HL-60/S4 treated with retinoic acid at 250 ng/mL for 4 days and 3 days (cell line): Measurements from ENCODE around the gene TSPOAP1.

ENCODE experiments used
- in situ Hi-C: fragments of 300-500 bp; cut with MboI; formaldehyde crosslinking; loops from 2 replicates; pipeline ENCODE4 v1.7.0; 2022; ENCODE audit warnings: low sequenced_read_pairs

Gene TSPOAP1

DNA sequence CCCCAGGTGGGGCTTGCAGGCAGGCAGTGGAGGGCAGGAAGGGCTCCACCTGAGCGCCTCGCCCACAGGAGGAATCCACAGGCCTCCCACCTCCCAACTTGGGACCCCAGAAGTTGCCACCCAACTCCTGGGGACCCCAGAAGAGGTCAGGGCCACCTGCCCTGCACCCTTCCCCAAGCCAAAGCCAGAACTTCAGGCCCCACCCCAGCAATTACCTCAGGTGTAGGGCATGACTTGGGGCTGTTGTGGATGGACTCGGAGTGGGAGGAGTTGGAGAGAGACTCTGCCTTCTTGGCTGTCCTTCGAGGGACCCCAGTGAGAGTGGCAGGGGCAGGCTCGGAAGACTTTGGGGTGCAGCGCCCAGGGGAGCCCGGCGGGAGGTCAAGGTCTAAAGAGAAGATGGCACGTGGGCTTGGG is 10.5 kb downstream of the TSPOAP1 start:
- in situ Hi-C loops: no loop called here

DNA sequence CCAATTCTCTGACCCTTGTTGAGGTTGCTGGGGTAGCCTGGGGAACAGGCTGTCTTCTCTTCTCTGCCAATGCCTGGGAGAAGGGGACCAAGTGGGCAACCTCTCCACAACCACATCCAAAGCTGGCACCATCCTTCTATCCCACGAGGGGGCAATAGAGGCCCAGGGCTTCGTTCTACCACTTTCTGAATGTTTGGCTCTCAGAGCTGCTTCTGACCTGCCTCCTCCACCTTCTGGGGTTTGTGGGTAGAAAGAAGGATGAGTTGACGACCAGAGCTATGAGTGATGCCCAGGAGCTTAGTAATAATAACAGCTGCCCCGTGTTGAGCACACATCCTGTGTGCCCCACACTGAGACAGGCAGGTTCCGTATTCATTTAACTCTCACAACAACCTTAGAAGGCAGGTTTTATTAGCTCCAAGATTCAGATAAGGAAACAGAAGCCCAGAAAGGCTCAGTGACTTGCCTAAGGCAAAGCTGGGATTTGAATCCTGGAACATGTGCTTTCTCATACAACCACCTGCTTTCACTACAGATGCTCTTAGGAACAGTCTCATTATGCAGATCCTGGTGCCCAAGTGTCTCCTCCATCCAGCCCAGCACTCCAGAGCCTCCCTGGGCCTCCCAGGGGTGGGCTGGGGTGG is 11.1 kb downstream of the TSPOAP1 start:
- in situ Hi-C loops: no loop called here

GRCh38 chr17:58316260-58316960 is 12.2 kb downstream of the TSPOAP1 start:
- in situ Hi-C loops: no loop called here

DNA sequence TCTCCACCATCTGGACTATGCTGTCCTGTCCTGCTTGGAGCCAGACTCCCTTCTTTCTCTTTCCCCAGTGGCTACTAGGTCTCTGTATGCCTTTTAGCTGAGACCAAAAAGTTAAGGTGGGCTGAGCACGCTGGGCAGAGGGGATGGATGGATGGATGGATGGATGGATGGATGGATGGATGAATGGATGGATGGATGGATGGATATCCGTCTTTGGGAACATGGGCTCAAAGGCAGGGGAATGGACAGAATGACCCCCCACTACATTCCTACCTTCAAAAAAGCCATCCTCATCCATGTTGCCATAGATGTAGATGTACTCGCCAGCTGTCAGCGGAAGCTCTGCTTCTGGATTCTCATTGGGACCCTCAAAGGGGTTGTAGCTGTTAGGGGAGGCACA is 12.8 kb downstream of the TSPOAP1 start:
- in situ Hi-C loops: no loop called here

DNA sequence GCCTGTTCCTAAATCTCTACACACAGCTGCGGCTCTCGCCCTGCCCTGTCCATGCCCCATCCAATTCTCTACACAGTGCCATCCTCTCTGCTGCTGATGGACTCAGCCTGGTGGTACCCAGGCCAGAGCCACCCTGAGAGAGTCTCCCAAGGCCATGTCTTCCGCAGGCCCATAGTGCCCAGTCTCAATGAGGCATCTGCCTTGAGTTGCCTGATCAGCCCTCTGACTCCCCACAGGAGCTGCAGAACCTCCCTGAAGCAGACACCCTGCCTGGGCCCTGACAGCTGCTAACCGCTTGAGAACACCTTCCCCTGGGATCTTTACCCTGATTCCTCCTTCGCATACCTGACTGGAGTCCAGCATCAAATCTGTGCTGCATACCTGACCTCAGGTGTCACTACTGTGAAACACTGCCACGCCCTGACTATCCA is 13.3 kb downstream of the TSPOAP1 start:
- in situ Hi-C loops: no loop called here

GRCh38 chr17:58314706-58315015 is 13.9 kb downstream of the TSPOAP1 start:
- in situ Hi-C loops: no loop called here

DNA sequence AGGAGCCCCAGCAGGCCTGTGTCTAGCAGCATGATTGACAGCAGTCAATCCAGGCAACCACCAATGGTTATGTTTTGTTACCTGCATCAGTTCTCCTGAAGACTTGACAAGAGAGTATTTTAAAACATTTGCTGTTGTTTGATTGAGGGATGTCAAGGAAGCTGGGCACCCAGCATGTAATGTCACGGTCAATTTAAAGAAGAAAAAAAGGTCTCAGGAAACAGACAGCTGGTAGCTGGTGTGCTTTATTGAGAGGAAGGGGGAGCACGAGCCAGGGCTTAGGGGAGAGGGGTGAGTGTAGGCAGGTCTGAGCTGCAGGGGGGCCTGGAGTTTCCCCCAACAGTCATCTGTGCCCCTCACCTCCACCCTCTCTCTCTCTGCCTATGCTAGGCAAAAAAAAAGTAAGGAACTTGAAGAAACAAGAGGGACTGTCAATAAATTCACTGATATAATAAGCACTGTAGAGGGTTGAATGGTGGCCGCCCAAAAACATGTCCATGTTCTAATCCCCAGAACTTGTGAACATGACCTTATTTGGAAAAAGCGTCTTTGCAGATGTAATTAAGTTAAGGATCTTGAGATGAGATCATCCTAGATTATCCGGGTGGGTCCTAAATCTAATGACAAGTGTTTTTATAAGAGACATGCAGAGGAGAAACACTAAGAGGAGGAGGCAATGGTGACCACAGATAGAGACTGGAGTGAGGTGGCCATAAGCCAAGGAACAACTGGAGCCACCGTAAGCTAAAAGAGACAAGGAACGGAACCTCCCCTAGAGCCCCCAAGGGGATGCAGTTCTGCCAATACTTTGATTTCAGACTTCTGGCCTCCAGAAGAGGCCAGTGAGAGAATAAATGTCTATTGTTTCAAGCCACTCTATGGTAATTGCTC is 14.5 kb downstream of the TSPOAP1 start:
- in situ Hi-C loops: no loop called here

- in situ Hi-C loops: no loop called here
Observed at GRCh38 chr17:58312829-58313228, 15.8 kb downstream of the TSPOAP1 start.

DNA sequence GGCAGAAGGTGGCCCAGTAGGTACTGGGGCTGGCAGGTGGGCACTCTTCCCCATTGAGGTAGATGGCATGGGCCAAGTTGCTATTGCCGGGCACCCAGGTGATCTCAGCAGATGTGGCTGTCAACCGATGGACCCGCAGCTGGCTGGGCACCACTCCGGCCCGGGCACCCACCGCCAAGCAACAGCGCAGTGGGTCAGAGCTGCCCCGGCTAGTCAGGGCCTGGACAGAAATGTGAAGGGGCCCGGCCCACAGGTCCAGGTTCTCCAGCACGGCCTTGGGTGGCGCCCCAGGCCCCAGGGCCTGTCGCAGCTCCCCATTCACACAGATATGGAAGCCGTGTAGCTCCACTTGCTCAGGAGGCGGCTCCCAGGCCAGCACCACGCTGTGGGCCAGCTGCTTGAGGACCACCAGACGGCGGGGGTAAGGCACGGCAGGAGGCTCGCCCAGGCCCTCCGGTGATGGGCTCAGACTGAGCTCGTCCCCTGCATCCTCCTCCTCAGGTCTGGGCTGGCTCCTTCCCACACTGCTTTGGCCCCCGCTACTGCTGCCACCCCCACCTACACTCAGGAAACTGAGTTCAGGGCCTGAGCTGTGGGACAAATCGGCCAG is 16.5 kb downstream of the TSPOAP1 start:
- in situ Hi-C loops: no loop called here

DNA sequence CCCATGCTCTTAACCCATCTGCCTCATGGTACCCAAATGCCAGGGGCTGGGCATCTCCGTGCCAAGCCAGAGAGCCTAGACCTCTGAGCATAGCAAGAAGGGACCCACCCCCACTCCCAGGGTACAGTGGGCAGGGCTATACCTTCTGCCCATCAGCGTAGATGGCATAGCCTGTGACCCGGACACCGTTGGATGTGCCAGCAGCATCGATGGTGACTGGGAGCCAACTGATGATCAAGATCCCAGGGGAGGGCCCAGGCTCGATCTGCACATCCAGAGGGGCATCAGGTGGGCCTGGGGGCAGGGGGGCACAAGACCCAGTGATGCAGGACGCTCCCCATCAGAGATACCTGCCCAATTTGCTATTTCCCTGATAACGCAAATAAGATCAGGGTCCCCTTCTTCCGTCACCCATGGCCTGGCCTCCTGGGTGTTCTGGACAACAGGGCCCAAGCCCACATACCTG is 17.1 kb downstream of the TSPOAP1 start:
- in situ Hi-C loops: no loop called here

- in situ Hi-C loops: no loop called here
Observed at GRCh38 chr17:58310511-58311428, 17.8 kb downstream of the TSPOAP1 start.

- in situ Hi-C loops: no loop called here
Observed at GRCh38 chr17:58309918-58310259, 18.7 kb downstream of the TSPOAP1 start.

- in situ Hi-C loops: no loop called here
Observed at GRCh38 chr17:58308985-58309917, 19.3 kb downstream of the TSPOAP1 start.

GRCh38 chr17:58308173-58308984 is 20.2 kb downstream of the TSPOAP1 start:
- in situ Hi-C loops: no loop called here

- in situ Hi-C loops: no loop called here
Observed at GRCh38 chr17:58307468-58308172, 21.0 kb downstream of the TSPOAP1 start.

DNA sequence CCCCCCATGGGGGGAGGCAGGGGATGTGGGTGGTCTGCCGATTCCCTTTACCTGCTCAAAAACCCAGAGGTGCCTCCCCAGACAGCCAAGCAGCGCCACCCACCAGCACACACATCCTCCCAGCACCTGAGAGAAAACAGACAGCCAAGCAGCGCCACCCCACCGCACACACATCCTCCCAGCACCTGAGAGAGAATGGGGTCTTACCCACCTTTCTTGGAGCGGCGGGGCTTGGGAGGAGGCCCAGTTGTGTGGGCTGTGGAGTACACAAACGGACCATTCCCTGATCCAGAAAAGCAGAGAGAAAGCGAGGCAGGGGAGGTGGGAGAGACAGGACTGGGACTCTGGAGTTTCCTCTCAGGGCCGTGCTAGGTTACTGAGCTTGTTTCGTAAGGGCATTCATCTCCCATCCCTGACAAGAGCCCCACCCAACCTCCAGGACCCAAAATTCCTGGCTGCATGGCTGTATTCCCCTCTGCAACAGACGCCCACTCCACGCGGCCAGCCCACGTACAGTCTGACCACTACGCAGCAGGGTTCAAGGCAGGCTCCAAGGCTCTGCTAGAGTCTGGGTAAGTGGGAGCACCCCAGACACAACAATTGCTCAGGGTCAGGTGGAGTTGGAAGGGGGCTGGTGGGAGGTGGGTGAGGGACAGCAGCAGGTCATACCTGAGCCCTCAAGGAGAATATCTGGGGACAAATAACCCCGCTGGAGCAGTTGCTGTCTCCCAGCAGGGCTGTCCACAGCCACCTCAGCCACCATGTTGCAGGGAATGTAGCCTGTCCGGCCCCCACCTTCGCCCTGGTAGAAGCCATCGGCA is 22.3 kb downstream of the TSPOAP1 start:
- in situ Hi-C loops: no loop called here

DNA sequence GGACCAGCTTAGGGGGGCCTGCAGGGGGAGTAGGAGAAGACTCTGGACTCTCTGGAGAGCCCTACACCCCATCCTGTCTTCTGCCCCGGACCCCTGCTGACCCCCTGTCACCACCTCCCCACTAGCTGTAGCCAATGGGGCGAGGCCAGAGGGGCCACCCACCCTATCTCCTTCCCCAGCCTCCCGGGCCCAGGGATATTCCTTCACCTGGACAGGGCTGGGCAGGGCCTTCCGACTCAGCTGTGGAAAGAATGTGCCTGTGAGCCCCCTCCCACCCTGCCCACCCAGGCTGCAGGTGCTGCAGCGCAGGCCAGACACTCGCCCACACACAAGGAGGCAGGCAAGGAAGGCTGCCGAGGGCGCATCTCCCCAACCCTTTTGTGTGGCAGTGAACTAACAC is 23.0 kb downstream of the TSPOAP1 start:
- in situ Hi-C loops: no loop called here
